ENCODE data around the gene INSYN2A.

Gene INSYN2A

DNA sequence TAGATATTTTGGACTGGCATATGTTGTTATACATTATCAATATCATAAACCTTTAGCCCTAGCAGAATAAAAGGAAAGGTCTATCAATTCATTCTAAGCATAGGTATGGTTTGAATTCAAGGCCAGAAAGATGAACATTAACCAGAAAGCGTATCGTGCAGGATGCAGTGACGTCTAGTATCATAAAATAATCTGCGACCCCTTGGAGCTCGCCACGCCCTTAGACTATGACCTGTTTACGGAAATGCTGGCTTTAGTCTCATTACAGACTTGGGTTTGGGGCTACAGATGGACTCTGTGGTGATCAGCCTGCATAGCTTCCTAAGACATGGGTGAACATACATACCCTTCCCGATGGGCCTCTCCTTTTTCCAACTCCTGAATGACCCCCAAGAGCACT, 21.5 kb downstream of the INSYN2A start:
- TF ChIP-seq ZNF565 (CRISPR knock-in tag; conservative IDR thresholded peaks at IDR 0.05; ENCODE audit: low read depth) (no peak), SNAI2 (CRISPR knock-in tag; IDR thresholded peaks at IDR 0.05) (no peak)
- ATAC-seq = no peak

DNA sequence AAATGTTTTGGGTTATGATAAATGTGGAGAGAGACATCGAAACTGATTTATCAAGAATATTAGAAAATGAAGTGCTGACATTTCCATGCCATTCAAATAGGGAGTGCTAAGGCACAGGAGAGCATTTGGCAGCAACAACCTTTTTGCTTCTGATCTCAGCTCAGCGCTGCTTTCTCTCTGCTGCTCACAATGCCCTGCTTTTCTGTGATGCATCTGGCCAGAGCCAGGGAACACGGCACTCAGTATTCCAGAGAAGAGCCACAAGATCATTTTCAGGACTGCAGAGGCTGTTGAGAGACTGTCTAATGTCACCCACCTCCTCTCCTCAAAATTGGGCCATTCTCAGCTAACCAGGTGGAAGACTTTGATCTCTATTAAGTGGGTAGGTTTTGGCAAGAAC, 28.1 kb downstream of the INSYN2A start:
- TF ChIP-seq TCF4 (CRISPR knock-in tag; IDR thresholded peaks at IDR 0.05; ENCODE audit: borderline replicate concordance) (no peak), ZNF8 (CRISPR knock-in tag; IDR thresholded peaks at IDR 0.05) (no peak), ESRRG (CRISPR knock-in tag; IDR thresholded peaks at IDR 0.05) (no peak), TOX (CRISPR knock-in tag; IDR thresholded peaks at IDR 0.05; ENCODE audit: borderline replicate concordance) (no peak), CREB5 (CRISPR knock-in tag; IDR thresholded peaks at IDR 0.05; ENCODE audit: low read depth) (no peak)
- TF ChIP-seq, protein P1, sequence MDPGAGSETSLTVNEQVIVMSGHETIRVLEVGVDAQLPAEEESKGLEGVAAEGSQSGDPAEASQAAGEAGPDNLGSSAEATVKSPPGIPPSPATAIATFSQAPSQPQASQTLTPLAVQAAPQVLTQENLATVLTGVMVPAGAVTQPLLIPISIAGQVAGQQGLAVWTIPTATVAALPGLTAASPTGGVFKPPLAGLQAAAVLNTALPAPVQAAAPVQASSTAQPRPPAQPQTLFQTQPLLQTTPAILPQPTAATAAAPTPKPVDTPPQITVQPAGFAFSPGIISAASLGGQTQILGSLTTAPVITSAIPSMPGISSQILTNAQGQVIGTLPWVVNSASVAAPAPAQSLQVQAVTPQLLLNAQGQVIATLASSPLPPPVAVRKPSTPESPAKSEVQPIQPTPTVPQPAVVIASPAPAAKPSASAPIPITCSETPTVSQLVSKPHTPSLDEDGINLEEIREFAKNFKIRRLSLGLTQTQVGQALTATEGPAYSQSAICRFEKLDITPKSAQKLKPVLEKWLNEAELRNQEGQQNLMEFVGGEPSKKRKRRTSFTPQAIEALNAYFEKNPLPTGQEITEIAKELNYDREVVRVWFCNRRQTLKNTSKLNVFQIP (CRISPR knock-in tag; IDR thresholded peaks at IDR 0.05; ENCODE audit: borderline replicate concordance, low read depth) = no peak
- ATAC-seq = no peak

GRCh38 chr10:127162841-127163240, 33.5 kb downstream of the INSYN2A start:
- ATAC-seq = no peak
- TF ChIP-seq ZFP30 (CRISPR knock-in tag; IDR thresholded peaks at IDR 0.05) (no peak), TSHZ2 (CRISPR knock-in tag; IDR thresholded peaks at IDR 0.05) (no peak), ZFP3 (CRISPR knock-in tag; IDR thresholded peaks at IDR 0.05) (no peak), ZC3H10 (CRISPR knock-in tag; IDR thresholded peaks at IDR 0.05) (no peak), ESRRG (CRISPR knock-in tag; IDR thresholded peaks at IDR 0.05) (no peak)
- TF ChIP-seq, protein P2, sequence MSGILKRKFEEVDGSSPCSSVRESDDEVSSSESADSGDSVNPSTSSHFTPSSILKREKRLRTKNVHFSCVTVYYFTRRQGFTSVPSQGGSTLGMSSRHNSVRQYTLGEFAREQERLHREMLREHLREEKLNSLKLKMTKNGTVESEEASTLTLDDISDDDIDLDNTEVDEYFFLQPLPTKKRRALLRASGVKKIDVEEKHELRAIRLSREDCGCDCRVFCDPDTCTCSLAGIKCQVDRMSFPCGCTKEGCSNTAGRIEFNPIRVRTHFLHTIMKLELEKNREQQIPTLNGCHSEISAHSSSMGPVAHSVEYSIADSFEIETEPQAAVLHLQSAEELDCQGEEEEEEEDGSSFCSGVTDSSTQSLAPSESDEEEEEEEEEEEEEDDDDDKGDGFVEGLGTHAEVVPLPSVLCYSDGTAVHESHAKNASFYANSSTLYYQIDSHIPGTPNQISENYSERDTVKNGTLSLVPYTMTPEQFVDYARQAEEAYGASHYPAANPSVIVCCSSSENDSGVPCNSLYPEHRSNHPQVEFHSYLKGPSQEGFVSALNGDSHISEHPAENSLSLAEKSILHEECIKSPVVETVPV (CRISPR knock-in tag; IDR thresholded peaks at IDR 0.05) = no peak

- ATAC-seq = no peak
- TF ChIP-seq, protein P2 (CRISPR knock-in tag; IDR thresholded peaks at IDR 0.05) = no peak
- TF ChIP-seq, protein P1 (CRISPR knock-in tag; IDR thresholded peaks at IDR 0.05; ENCODE audit: borderline replicate concordance, low read depth) = no peak
- no peak for TF ChIP-seq ESRRG (CRISPR knock-in tag; IDR thresholded peaks at IDR 0.05)
- TF ChIP-seq ZFP30 (CRISPR knock-in tag; IDR thresholded peaks at IDR 0.05) = no peak
These were observed 34.9 kb downstream of the INSYN2A start for GRCh38 chr10:127161482-127161881.

DNA sequence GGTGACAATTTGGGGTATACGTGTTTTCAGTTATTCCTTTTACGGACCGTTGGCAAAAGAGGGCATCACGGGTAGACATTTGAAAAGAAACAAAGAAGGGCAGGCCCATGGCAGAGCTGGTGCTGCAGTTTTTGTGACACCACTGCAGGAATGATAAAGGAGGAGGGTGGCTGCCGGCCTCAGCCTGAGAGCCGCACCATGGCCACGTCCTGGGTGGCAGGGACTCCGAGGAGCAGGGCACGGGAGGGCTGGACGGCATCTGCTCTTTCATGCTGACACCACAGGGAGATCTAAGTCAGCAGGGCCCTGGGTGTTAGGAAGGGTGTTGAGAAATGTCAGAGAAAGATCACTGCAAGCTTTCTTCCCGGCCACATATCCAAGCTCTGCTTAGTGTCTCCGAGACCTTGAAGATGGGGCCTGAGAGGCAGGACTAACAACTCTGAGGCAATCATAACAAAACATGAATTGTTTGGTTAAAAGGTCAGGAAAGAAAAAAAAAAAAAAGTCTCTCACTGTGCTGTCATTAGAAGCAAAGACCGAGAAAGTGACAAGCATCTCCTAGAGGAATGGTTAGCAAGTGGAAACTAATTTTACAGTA, 36.6 kb downstream of the INSYN2A start:
- ATAC-seq = no peak
- TF ChIP-seq ZFP30 (CRISPR knock-in tag; IDR thresholded peaks at IDR 0.05) (no peak), OSR1 (CRISPR knock-in tag; IDR thresholded peaks at IDR 0.05) (no peak), ISL1 (CRISPR knock-in tag; IDR thresholded peaks at IDR 0.05) (no peak), PPARA (CRISPR knock-in tag; IDR thresholded peaks at IDR 0.05; ENCODE audit: borderline replicate concordance) (no peak), CREB5 (CRISPR knock-in tag; IDR thresholded peaks at IDR 0.05; ENCODE audit: low read depth) (no peak), ZFP3 (CRISPR knock-in tag; IDR thresholded peaks at IDR 0.05) (no peak), GLIS3 (CRISPR knock-in tag; IDR thresholded peaks at IDR 0.05) (no peak), ZC3H10 (CRISPR knock-in tag; IDR thresholded peaks at IDR 0.05) (no peak)
- TF ChIP-seq, protein P2 (CRISPR knock-in tag; IDR thresholded peaks at IDR 0.05) = no peak
